GM04504 (cell line): Measurements from ENCODE around the gene SLC17A9.

Experiments used
- DNase-seq: peaks from one replicate; pipeline ENCODE4 v3.0.0-alpha.2; 2012; ENCODE audit warnings: low read depth

Gene SLC17A9

GRCh38 chr20:62920039-62920645 lies 32.4 kb upstream of the SLC17A9 start:
- DNase-seq, result no peak

DNA sequence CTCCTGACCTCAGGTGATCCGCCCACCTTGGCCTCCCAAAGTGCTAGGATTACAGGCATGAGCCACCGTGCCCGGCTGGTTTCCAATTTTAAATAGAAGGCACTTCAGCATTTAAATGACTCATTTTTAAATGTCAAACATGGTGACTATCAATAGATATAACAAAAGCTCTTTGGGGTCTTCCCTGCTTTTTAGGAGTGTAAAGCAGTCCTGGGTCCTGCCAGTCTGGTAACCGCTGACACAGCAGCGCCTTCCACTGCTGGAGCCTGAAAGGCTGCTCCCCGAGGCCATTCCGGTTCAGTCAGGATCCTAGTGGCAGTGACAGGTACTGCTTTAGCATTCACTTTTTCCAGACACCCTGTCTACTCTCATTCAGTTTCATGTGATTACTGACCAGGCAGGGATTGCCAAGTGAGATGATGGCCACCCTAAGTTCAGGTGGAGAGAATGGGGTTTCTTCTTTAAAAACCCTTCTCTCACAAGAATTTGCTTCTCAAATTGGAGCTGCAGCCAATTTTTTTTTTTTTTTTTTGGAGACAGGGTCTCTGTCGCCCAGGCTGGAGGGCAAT lies 31.3 kb upstream of the SLC17A9 start:
- DNase-seq, result no peak

GRCh38 chr20:62922451-62922921 lies 30.0 kb upstream of the SLC17A9 start:
- no peak for DNase-seq

DNA sequence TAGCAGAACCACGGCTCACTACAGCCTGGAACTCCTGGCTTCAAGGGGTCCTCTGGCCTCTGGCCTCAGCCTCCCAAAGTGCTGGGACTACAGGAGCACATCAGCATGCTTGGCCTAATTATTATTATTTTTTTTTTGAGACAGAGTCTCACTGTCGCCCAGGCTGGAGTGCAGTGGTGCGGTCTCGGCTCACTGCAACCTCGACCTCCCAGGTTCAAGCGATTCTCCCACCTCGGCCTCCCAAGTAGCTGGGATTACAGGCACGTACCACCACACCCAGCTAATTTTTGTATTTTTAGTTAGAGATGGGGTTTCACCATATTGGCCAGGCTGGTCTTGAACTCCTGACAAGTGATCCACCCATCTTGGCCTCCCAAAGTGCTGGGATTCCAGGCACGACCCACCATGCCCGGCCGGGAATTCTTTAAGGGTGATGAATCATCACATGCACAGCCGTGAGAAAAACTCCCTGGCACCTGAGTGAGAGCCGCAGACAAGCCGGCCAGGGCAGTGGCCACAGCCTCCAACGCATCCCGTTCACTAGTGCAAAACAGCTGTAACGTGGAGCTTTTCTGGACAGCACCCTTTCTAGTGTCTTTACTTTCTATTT lies 29.3 kb upstream of the SLC17A9 start:
- peak; percentile 69 for DNase-seq

GRCh38 chr20:62923669-62924441 lies 28.7 kb upstream of the SLC17A9 start:
- DNase-seq, result no peak

DNA sequence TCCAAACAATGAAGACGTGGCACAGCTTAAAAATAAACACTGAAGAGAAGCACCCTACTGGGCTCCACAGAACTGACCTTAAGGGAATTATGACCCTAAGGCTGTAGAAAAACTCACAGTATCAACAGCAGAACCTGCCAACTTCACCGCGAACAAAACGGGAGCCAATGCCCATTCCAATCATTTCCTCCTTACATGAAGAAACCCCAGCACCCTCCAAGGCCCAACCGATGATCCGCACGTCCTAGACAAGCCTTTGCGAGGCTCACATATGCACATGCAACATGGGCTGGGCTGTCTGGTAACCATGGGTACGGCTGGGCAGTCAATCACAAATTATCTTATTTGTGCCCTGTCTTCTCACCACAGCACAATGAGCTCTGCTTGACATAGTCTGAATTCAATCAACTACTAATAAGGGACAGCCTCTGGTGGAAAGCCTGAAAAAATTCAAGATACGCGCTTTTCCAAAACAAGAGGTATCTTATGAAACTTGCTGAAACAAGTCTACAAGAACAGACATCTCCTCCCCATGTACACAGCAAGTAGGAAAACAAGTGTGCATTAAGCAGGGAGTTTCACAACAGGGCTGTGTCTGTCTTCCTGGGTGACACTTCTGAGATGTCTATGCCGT lies 27.9 kb upstream of the SLC17A9 start:
- no peak for DNase-seq

- DNase-seq, result no peak
These were observed 27.5 kb upstream of the SLC17A9 start for GRCh38 chr20:62925076-62925419.

- no peak for DNase-seq
These were observed 26.9 kb upstream of the SLC17A9 start for GRCh38 chr20:62925420-62926228.

GRCh38 chr20:62926229-62927127 lies 26.0 kb upstream of the SLC17A9 start, which contains the start of gene DIDO1:
Gene DIDO1, minus strand, starts transcription at chr20:62926505.
- peak; percentile 59 for DNase-seq

DNA sequence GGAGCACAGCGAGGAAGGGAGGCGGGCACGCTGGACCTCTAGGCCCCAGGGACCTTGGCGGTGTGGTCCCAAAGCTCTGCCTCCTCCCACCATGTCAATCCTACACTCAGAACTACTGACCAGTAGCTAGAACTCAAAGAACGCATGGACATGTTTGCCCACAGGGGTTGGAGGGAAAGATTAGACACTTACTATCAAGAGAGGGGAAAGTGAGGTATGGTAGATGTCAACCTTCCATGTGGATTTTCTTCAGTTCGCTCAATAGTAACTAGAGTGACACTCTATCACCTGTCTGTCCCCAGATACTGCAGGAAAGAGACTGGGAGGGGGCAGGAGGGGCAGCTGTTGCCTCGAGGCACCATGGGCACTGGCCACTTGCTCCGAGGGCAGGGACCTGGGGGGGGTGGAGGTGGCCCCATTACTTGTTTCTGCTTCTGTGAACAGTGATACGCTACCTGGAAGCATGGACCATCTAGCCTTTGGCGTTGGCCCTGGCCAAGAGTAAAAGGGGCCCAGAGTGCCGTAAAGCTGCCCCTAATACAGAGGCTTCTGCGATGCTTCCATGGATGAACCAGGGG lies 25.3 kb upstream of the SLC17A9 start:
- no peak for DNase-seq

DNA sequence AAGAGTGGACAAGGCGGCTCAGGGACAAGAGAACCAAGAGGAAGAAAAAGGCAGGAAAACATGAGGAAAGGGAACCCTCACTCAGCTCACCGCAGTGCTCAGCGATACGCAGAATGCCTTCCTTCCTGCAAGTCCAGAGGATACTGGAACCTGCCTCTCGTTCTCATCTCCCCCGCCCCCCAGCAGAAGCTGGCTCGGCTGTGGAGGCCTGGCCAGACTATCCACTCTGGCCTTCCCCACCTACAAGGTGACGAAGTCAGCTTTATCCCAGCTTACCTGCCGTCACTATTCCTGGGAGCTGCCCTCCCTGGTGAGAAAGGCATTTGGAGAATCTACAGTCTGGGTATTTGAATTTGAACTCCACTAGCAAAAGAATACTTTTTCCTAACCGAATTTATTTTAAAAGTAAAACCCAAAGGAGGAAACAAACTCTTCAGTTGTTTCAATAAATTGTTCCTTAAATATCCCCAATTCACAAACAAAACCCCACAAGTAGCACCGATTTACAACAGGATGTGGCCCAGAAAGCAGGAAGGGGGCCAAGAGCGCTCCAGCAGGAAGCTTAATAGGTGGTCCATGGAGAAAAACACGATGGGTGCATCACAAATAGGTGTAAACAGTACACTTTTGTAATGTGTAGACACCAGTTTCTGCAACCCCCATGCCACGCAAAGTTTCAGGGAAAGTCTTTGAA lies 24.1 kb upstream of the SLC17A9 start:
- DNase-seq, result no peak

DNA sequence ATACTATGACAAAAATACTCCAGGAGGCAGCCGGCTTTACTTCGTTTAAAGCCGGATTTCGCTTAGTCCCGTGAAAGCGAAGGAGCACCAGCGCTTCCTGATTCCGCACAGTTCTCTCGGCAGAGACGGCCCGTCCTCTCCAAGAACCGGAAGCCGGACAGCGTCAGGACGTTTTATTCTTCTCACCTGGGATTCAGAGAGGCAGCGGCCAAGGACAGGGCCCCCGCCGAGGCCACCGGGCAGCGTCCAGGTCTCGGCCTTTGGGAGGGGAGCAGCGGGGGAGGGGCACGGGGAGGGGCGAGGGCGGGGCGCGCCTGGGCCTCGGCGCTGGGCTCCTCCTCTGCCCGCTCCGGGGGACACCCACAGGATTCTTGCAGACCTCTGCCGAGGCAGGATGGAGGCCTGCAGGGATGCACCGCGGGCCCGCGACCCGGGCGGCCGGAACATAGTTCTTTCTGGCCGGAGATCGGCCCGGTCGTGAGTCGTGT lies 23.4 kb upstream of the SLC17A9 start:
- no peak for DNase-seq

- no peak for DNase-seq
These were observed 21.0 kb upstream of the SLC17A9 start for GRCh38 chr20:62931464-62931863.

- DNase-seq, result no peak
These were observed 18.5 kb upstream of the SLC17A9 start for GRCh38 chr20:62933966-62934365.

GRCh38 chr20:62935204-62935967 lies 17.1 kb upstream of the SLC17A9 start:
- DNase-seq, result no peak

GRCh38 chr20:62935968-62936585 lies 16.4 kb upstream of the SLC17A9 start:
- DNase-seq, result no peak

- peak; percentile 92 for DNase-seq
These were observed 15.0 kb upstream of the SLC17A9 start for GRCh38 chr20:62937268-62938104.
